Skin of body (tissue), 2 donors: ENCODE measurements around the gene EXOSC1. TPM values are rescaled to one million over a fixed set of nuclear protein-coding genes. Genes with fewer than 3 reads are reported as not detected.
"Not testable (repeated sequence)": the region's sequence is repeated elsewhere in the genome, so short reads cannot be mapped to it uniquely, and the experiment has no call there.

ENCODE experiments used
- DNase-seq: peaks from one replicate; lab custom pipeline; 2025; lab: John Stamatoyannopoulos, UW
- total RNA-seq: library from RNA; depleted of rRNA; stranded (reverse); fragments of >200 nt; gene quantifications from one replicate; pipeline ENCODE4 v1.2.3, GENCODE V29; 2014

EXOSC1 gene, protein sequence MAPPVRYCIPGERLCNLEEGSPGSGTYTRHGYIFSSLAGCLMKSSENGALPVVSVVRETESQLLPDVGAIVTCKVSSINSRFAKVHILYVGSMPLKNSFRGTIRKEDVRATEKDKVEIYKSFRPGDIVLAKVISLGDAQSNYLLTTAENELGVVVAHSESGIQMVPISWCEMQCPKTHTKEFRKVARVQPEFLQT
- total RNA-seq = 21.0 TPM

DNA sequence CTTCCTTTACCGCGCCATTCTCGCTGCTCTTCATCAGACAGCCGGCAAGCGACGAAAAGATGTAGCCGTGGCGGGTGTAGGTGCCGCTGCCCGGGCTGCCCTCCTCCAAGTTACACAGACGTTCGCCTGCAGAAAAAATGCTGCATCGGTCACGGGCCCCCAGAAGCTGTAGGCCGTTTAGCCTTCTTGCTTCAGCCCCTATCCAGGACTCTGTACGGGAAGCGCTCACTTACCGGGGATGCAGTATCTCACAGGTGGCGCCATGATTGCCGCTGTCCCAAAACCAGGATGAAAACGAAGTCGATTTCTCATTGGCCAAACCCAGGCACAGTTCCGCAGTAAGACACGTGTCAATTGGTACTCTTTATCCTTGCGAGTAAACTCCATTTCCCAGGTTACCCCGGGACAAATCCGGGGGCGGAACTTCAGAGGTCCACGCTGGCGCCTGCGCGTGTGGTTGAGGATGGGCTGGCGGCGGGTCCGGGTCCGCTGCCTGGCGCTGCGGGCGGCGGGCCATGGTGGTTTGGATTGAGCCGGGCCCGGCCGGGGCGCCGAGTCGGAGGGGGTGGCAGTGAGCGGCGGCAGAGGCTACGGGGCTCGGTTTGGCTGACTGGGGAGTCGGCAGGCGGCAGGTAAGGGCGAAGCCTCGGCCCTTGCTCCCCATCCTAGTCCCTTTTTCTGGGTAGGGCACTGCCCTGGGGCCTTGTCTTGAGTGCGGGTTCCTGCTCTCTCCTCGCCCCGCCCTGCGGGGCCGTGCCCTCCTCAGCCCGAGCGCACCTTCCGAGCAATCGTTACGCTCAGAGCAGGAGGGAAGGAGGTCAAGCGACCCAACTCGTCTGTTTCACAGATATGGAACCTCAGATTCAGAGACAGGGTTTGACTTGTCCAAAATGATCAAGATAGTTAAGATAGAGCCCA is at the start of gene EXOSC1, which contains the start of gene ZDHHC16:
Gene EXOSC1 (minus strand): TSS at position 285 of the 918 bp plus-strand sequence. CDS start 21 bp downstream, at position 264.
Gene ZDHHC16 (plus strand): TSS at position 454 of the 918 bp plus-strand sequence. CDS start 5,501 bp downstream, outside the sequence.
- DNase-seq = peak; percentile 96

DNA sequence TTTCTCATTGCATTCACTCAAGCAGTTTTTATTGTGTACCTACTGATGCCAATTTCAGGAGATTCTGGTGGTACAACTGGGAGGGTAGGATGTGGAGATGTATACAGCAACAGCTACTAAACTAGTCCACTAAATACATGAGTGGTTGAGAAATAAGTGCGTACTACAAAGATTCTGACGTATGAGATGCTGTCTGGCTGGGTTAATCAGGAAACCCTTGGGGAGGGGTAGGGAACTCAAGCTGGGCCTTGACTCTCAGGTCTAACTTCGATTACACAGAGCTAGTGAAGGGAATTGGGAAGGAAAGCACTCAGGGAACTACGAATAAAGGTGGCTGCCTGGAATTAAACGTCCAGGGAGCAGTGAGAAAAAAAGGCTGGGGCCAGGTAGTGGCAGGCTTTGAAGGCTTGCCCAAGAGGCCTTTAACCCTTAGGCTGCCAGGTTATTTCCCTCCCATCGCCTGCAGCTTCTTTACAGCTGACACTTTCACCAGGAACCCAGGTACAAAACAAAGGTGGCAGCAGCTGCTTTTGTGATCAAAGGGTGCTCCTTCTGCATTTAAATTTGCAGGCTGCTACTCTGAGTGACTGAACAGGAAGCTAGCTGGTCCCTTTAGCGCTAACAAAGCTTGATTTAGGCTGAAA is 49.2 kb upstream of the EXOSC1 start:
- no peak for DNase-seq

GRCh38 chr10:97494151-97494550 is 48.3 kb upstream of the EXOSC1 start:
- no peak for DNase-seq

- DNase-seq = no peak
These were observed 44.8 kb upstream of the EXOSC1 start for GRCh38 chr10:97490592-97490991.

DNA sequence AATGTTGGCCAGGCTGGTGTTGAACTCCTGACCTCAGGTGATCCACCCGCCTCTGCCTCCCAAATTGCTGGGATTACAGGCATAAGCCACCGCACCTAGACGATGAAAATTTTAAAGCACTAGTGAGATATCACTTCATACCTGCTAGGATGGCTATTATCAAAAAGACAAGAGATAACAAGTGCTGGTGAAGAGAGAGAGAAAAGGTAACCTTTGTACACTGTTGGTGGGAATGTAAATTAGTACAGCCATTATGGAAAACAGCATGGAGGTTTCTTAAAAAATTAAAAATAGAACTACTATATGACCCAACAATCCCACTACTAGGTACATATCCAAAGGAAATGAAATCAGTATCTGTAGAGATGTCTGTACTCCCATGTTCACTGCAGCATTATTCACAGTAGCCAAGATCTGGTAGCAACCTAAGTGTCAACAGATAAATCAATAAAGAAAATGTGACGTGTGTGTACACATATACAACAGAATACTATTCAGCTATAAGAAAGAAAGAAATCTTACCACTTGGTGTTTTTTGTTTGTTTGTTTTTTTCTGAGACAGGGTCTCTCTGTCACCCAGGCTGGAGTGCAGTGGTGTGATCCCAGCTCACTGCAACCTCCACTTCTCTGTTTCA is 40.0 kb upstream of the EXOSC1 start:
- DNase-seq = no peak

DNA sequence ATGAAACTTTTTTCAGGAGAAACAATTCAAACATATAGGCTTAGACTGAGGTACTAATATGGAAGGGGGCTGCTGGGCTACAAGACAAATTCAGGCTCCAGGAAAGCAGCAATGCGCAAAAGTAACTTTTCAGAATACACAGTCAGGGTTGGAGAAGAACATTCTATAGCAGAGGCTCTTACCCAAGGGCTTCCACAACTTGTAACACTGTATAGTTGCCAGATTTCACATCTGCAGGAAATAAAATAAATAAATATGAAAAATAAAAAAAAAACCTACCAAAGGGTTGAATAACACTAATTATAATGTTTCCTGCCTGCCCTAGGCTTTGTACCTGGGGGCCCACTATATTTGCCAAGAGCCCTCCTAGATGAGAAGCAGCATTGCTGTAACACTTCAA is 38.1 kb upstream of the EXOSC1 start:
- no peak for DNase-seq

GRCh38 chr10:97483506-97483905 is 37.7 kb upstream of the EXOSC1 start:
- no peak for DNase-seq

- DNase-seq = no peak
These were observed 36.6 kb upstream of the EXOSC1 start for GRCh38 chr10:97482381-97482780.

- no peak for DNase-seq
These were observed 35.3 kb upstream of the EXOSC1 start for GRCh38 chr10:97481071-97481470.

GRCh38 chr10:97479939-97480338 is 34.1 kb upstream of the EXOSC1 start:
- DNase-seq = no peak

GRCh38 chr10:97479410-97479809 is 33.6 kb upstream of the EXOSC1 start:
- DNase-seq = not testable (repeated sequence)

- DNase-seq = no peak
These were observed 30.3 kb upstream of the EXOSC1 start for GRCh38 chr10:97475936-97476594.

DNA sequence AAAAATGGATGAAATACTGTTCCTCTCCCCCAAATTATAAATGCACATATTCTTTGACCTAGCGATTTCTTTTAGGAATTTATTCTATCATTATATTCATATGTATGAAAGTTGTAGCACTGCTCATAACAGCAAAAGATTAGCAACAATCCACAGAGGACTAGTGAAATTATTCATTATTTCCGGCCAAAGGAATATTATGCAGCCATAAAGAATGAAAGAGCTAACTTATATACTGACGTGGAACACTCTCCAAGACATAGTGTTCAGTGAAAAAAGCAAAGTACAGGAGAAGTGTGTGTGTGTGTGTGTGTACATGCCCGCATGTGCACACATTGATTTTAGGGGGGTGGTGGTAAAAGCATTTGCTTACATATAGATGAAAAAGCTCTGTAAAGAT is 29.1 kb upstream of the EXOSC1 start:
- DNase-seq = no peak

DNA sequence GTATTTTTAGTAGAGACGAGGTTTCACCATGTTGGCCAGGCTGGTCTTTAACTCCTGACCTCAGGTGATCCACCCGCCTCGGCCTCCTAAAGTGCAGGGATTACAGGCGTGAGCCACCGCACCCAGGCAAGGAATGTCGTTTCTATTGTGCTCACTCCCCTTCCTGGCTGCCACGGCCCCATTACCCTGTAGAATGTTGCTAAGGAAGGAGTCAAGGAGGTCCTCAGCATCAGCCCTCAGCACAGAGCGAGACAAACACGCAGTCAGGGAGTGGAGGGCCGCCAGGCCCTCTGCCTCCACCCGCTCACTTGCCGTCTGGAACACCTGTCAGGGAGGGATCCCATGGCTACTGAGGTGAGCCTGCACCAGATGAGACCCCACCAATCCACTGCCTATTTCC is 23.0 kb upstream of the EXOSC1 start:
- not testable (repeated sequence) for DNase-seq

- DNase-seq = no peak
These were observed 22.4 kb upstream of the EXOSC1 start for GRCh38 chr10:97468162-97468561.

DNA sequence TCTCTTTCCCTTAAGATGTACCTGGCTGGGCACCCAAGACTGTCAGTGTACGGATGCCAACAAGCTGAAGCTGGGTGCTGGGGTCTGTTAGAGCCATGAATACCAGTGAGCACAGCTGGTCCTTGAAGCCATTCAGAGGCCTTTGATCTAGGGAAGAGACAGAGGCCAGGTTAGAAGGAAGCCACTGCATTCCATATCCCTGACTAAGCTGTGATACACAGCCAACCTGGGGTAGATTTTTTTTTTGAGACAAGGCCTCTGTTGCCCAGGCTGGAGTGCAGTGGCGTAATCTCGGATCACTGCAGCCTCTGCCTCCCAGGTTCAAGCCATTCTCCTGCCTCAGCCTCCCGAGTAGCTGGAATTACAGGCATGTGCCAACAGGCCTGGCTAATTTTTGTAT is 20.9 kb upstream of the EXOSC1 start:
- no peak for DNase-seq

DNA sequence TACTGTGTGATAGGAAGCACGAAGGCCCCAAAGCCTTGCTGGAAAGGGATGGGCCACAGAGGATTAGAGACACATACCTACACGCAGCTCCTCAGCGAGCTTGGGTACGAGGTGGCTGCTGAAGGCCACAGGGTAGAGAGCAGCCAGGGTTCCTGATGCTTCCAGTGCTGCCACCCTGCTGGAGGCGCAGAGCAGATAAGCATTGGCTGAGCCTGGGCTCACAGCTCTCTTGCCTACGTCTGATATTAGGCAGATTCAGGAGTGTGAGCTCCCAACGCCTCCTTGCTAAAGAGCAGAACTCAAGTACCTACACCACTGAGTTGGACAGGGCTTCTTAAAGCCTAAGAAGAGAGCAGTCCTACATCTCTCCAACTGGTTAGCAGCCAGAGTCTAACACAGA is 20.2 kb upstream of the EXOSC1 start:
- no peak for DNase-seq

DNA sequence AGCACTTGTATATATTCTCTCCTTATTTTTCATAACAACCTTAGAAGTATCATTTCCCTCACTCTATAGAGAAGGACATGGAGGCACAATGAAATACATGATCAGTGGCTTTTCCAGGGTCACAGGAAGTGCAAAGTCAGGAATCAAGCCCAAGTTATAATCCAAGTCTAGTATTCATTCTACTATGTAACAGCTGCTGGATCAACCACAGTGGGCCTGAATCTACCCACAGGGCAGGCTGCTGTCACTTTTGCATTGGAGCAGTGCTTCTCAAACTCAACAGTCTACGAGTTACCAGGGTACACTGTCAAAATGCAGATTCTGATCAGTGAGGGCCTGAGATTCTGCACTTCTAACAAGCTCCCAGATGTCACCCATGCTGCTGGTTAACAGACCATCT is 18.4 kb upstream of the EXOSC1 start:
- no peak for DNase-seq

DNA sequence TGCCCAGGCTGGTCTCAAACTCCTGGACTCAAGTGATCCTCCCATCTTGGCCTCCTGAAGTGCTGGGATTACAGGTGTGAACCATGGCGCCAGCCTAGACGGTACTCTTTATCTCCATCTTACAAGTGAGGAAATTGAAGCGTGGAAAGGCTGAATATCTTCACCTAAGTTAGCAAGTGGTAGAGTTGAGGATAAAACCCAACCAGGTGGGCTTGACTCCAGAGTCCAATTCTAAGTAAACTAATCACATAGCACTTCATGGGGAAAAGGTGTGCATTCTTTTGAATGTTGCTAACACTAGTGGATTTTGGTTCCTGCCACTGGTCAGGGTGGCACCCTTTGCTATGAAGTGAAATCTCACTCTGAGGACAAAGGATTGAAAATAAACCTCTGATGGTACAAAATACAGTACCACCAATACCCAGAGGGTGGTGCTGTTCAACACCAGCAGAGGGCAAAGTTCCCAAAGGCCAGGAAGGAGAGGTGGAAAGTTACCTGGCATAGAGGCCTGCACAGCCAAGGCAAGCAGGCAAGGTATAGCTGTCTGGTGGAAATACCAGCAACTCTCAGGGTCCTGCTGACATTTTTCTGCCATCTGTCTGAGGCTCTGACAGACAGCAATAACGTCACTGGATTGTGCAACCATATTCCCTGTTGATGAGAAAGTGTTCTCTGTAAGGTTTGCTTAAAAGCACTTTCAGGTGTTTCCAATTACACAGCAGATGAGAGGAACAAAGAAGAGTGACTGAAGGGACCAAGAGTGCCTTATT is 17.7 kb upstream of the EXOSC1 start:
- DNase-seq = peak; percentile 49

DNA sequence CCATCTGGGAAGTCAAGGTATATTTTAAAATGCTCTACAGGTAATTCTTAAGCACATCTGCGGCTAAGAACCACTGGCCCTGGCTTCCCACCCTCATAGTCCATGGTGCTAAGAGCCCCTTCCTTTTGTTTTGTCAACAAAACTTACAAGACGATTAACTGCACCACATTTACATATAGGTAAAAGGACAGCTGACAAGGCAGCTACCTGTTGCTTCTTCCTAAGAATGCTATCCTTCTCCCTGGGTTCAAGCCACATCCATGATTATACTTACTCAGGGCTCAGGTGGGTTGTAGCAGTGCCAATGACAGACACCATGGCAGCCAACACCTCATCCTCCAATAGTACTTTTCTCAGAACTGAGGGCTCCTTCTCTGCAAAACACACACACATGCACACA is 16.5 kb upstream of the EXOSC1 start:
- no peak for DNase-seq
